Measurements from ENCODE around the gene SERPINE1. TPM values are rescaled to one million over a fixed set of nuclear protein-coding genes. Genes with fewer than 3 reads are reported as not detected.

Gene SERPINE1
- total RNA-seq, 4 donors from 2014 or later: 4.7 to 18.6 (median 7.6) TPM

DNA sequence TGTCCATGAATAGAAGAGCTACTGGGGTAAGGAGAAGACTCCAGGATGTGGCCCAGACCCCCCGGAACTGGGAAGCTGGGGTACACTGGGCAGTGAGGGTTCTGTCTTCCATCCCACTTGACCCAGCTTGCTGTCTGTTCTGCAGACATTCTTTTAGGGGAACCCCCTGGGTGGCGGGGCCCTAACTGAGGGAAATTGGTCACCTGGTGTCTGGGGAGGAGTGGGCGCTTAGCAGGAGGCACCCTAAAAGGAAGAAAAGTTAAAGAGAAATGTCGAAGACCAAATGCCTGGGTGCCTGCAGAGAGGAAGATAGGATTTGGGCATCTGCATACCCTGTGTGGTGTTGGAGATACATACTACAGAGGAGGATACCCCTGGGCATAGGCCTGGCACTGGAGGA, 28.4 kb downstream of the SERPINE1 start:
- TF ChIP-seq, protein P1, sequence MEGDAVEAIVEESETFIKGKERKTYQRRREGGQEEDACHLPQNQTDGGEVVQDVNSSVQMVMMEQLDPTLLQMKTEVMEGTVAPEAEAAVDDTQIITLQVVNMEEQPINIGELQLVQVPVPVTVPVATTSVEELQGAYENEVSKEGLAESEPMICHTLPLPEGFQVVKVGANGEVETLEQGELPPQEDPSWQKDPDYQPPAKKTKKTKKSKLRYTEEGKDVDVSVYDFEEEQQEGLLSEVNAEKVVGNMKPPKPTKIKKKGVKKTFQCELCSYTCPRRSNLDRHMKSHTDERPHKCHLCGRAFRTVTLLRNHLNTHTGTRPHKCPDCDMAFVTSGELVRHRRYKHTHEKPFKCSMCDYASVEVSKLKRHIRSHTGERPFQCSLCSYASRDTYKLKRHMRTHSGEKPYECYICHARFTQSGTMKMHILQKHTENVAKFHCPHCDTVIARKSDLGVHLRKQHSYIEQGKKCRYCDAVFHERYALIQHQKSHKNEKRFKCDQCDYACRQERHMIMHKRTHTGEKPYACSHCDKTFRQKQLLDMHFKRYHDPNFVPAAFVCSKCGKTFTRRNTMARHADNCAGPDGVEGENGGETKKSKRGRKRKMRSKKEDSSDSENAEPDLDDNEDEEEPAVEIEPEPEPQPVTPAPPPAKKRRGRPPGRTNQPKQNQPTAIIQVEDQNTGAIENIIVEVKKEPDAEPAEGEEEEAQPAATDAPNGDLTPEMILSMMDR (IDR thresholded peaks at IDR 0.05): no peak
- TF ChIP-seq POLR2A (IDR thresholded peaks at IDR 0.05): no peak
- DNase-seq: no peak
- Histone ChIP-seq H3K27ac (peak overlapping the region in 1 of 3 donors; percentile 9), H3K27me3 (no peaks in the 10 kb centered on the region), H3K4me1 (peaks cover 7 to 8% of the 10 kb centered on the region in 2 donors), H3K9me3 (no peaks in the 10 kb centered on the region), H3K36me3 (peaks cover 13 to 14% of the 10 kb centered on the region in 2 donors), H3K4me3 (replicated peaks in 1 of 3) (peak overlapping the region in 1 of 3 donors; percentile 94)
- 61 to 69% methylated on average over 4 of the region's 4 CpGs for WGBS, 2 donors
- intact Hi-C loops (cut with DNase I): no loop called here

DNA sequence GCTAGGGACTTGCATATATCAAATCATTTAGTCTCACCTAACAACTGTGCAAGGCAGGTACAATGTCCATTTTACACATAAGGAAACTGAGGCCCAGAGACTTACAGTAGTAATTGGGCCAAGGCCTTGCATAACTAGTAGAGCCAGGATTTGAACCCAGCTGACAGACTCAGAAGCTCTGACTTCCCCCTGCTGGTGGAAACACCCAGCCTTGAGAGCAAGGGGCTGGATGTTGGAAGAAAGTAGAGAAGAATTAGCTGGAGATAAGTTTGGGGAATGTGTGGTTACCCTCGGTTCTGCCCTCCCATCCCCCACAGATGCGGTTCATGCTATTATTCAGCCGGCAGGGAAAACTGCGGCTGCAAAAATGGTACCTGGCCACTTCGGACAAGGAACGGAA, 29.4 kb downstream of the SERPINE1 start:
- peaks cover 14 to 15% of the 10 kb centered on the region in 2 donors for H3K36me3 ChIP-seq
- H3K27me3 ChIP-seq: no peaks in the 10 kb centered on the region
- no peak overlapping the region for H3K4me3 ChIP-seq (replicated peaks in 1 of 3)
- no peaks in the 10 kb centered on the region for H3K9me3 ChIP-seq
- 78 to 84% methylated on average over 6 of the region's 6 CpGs for WGBS, 2 donors
- H3K27ac ChIP-seq: no peak overlapping the region
- DNase-seq: no peak
- intact Hi-C loops (cut with DNase I): no loop called here
- peaks cover 7 to 8% of the 10 kb centered on the region in 2 donors for H3K4me1 ChIP-seq
- TF ChIP-seq, protein P1 (IDR thresholded peaks at IDR 0.05): no peak
- no peak for TF ChIP-seq POLR2A (IDR thresholded peaks at IDR 0.05)

GRCh38 chr7:101156866-101157589, 30.1 kb downstream of the SERPINE1 start:
- WGBS, 2 donors: 88 to 90% methylated on average over 12 to 14 of the region's 14 CpGs
- no peaks in the 10 kb centered on the region for H3K27me3 ChIP-seq
- no peak for DNase-seq
- no peak overlapping the region for H3K27ac ChIP-seq
- no peak overlapping the region for H3K4me3 ChIP-seq (replicated peaks in 1 of 3)
- peaks cover 7 to 8% of the 10 kb centered on the region in 2 donors for H3K4me1 ChIP-seq
- intact Hi-C loops (cut with DNase I): no loop called here
- H3K9me3 ChIP-seq: no peaks in the 10 kb centered on the region
- TF ChIP-seq, protein P1 (IDR thresholded peaks at IDR 0.05): no peak
- no peak for TF ChIP-seq POLR2A (IDR thresholded peaks at IDR 0.05)
- peaks cover 14 to 15% of the 10 kb centered on the region in 2 donors for H3K36me3 ChIP-seq

- DNase-seq: no peak
- H3K27me3 ChIP-seq: peaks cover 16% of the 10 kb centered on the region
- 84 to 88% methylated on average over 31 of the region's 31 CpGs for WGBS, 2 donors
- H3K4me1 ChIP-seq: peaks cover 20 to 34% of the 10 kb centered on the region in 2 donors
- intact Hi-C loops (cut with DNase I): loop anchor here (10.0 kb wide), 1 partner anchor 265 kb away; the partner anchor contains the start of gene ACHE
- H3K9me3 ChIP-seq: no peaks in the 10 kb centered on the region
- H3K4me3 ChIP-seq (replicated peaks in 1 of 3): no peak overlapping the region
- no peak for TF ChIP-seq POLR2A (IDR thresholded peaks at IDR 0.05)
- TF ChIP-seq, protein P1 (IDR thresholded peaks at IDR 0.05): no peak
- no peak overlapping the region for H3K27ac ChIP-seq
- peaks cover 14 to 15% of the 10 kb centered on the region in 2 donors for H3K36me3 ChIP-seq
These were observed 33.1 kb downstream of the SERPINE1 start for GRCh38 chr7:101159696-101160674.

All from thyroid gland (tissue), 4 donors.